Stomach (tissue), 4 donors: ENCODE measurements around the gene WDPCP.

ENCODE experiments used
- POLR2A ChIP-seq, 4 donors: fragments of 450-650 bp; IDR thresholded peaks; one replicate each; pipeline ENCODE4 v1.6.1; 2016; ENCODE audit warnings: antibody characterized with exemption in 4 of 4, control low read depth in 2 of 4, mild to moderate bottlenecking in 1 of 4, moderate library complexity in 1 of 4
- POLR2AphosphoS5 ChIP-seq, 3 donors: sonication (generic); formaldehyde crosslinking; IDR thresholded peaks; one replicate each; pipeline ENCODE4 v1.6.1; 2016; ENCODE audit warnings: antibody characterized with exemption in 3 of 3
- TF ChIP-seq, protein P1 (sequence below), 7 experiments: fragments of 450-650 bp in 4 of 7; fragments of 200-600 bp in 3 of 7; sonication (generic) in 3 of 7; IDR thresholded peaks; one replicate each; pipeline ENCODE4 v1.5.1; 2016 to 2019; ENCODE audit warnings: antibody characterized with exemption in 7 of 7, control low read depth in 2 of 7, mild to moderate bottlenecking in 1 of 7

DNA sequence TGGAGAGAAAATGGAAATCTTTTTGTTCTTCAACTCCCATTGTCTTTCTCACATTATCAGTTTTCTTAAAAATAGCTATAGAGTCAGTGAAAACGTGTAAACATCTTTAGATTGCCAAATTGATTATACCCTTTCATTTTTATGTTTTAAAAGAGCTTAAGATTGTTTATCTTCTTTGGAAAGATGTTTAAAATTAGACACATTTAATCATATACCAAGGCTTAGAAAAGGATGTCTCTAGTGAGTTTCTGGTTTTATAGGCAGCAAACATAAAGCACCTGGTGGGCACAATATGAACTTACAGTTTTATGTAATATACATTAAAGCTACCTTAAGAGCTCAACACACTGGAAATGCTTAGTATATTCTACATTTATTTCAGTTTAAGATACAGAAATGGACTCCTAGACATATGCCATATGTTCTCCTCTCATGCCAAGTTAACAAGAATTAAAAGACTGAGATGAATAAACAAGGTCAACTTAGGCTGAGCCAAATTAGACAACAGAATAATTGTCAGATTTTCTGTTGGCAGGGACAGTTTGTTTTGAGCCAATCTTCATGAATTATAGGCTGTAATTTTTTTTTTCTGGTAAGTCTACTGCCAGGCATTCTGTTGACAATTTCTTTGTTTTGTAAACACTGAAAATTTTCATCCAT is 425.0 kb downstream of the WDPCP start:
- TF ChIP-seq POLR2A (IDR thresholded peaks at IDR 0.05) (no peak), POLR2AphosphoS5 (IDR thresholded peaks at IDR 0.05) (no peak)
- TF ChIP-seq, protein P1, sequence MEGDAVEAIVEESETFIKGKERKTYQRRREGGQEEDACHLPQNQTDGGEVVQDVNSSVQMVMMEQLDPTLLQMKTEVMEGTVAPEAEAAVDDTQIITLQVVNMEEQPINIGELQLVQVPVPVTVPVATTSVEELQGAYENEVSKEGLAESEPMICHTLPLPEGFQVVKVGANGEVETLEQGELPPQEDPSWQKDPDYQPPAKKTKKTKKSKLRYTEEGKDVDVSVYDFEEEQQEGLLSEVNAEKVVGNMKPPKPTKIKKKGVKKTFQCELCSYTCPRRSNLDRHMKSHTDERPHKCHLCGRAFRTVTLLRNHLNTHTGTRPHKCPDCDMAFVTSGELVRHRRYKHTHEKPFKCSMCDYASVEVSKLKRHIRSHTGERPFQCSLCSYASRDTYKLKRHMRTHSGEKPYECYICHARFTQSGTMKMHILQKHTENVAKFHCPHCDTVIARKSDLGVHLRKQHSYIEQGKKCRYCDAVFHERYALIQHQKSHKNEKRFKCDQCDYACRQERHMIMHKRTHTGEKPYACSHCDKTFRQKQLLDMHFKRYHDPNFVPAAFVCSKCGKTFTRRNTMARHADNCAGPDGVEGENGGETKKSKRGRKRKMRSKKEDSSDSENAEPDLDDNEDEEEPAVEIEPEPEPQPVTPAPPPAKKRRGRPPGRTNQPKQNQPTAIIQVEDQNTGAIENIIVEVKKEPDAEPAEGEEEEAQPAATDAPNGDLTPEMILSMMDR (IDR thresholded peaks at IDR 0.05) = no peak
